Measurements from ENCODE around the gene GJD3. TPM values are rescaled to one million over a fixed set of nuclear protein-coding genes. Genes with fewer than 3 reads are reported as not detected.
"Not testable (repeated sequence)": the region's sequence is repeated elsewhere in the genome, so short reads cannot be mapped to it uniquely, and the experiment has no call there.

The GJD3 gene
- total and polyA plus RNA-seq, 8 donors: 0.18 to 3.6 (median 3.0) TPM; not detected in 5

GRCh38 chr17:40407460-40407859, 42.9 kb upstream of the GJD3 start:
- no peaks in the 10 kb centered on the region for H3K9me3 ChIP-seq
- TF ChIP-seq CTCF (IDR thresholded peaks at IDR 0.05): no peak
- no peaks in the 10 kb centered on the region for H3K4me1 ChIP-seq
- no peaks in the 10 kb centered on the region for H3K27me3 ChIP-seq
- intact Hi-C loops (cut with DNase I): no loop called here
- no peak overlapping the region for H3K4me3 ChIP-seq
- ATAC-seq (no peak), DNase-seq (no peak)
- H3K27ac ChIP-seq: no peak overlapping the region
- H3K36me3 ChIP-seq: peaks cover 0 to 17% of the 10 kb centered on the region in 2 donors

- no peaks in the 10 kb centered on the region for H3K27me3 ChIP-seq
- no peaks in the 10 kb centered on the region for H3K4me1 ChIP-seq
- no peak overlapping the region for H3K4me3 ChIP-seq
- intact Hi-C loops (cut with DNase I): no loop called here
- DNase-seq (no peak), ATAC-seq (no peak)
- no peak overlapping the region for H3K27ac ChIP-seq
- no peak for TF ChIP-seq CTCF (IDR thresholded peaks at IDR 0.05)
- no peaks in the 10 kb centered on the region for H3K9me3 ChIP-seq
- H3K36me3 ChIP-seq: peaks cover 0 to 7% of the 10 kb centered on the region in 2 donors
Observed at GRCh38 chr17:40404003-40404402, 39.5 kb upstream of the GJD3 start.

GRCh38 chr17:40402668-40403067, 38.1 kb upstream of the GJD3 start:
- intact Hi-C loops (cut with DNase I): no loop called here
- DNase-seq: no peak
- Histone ChIP-seq H3K27me3 (no peaks in the 10 kb centered on the region), H3K36me3 (peaks cover 0 to 7% of the 10 kb centered on the region in 2 donors), H3K4me3 (no peak overlapping the region), H3K27ac (no peak overlapping the region), H3K4me1 (no peaks in the 10 kb centered on the region), H3K9me3 (no peaks in the 10 kb centered on the region)
- TF ChIP-seq CTCF (IDR thresholded peaks at IDR 0.05): no peak
- ATAC-seq: no peak

- Histone ChIP-seq H3K36me3 (peaks cover 0 to 5% of the 10 kb centered on the region in 2 donors), H3K4me1 (no peaks in the 10 kb centered on the region), H3K4me3 (no peak overlapping the region), H3K9me3 (no peaks in the 10 kb centered on the region), H3K27ac (no peak overlapping the region), H3K27me3 (no peaks in the 10 kb centered on the region)
- ATAC-seq: peak; percentile 74
- peak; percentile 55 to 61 for TF ChIP-seq CTCF (IDR thresholded peaks at IDR 0.05)
- intact Hi-C loops (cut with DNase I): no loop called here
- DNase-seq: peak in 1 of 4 donors; percentile 67
Observed at GRCh38 chr17:40399185-40399584, 34.6 kb upstream of the GJD3 start.

- ATAC-seq; intact Hi-C loops (cut with DNase I): not testable (repeated sequence)
Observed at GRCh38 chr17:40386555-40386954, 22.0 kb upstream of the GJD3 start.

GRCh38 chr17:40382251-40382650, 17.7 kb upstream of the GJD3 start:
- no peak for DNase-seq
- Histone ChIP-seq H3K36me3 (no peaks in the 10 kb centered on the region), H3K9me3 (no peaks in the 10 kb centered on the region), H3K27me3 (no peaks in the 10 kb centered on the region), H3K4me3 (no peak overlapping the region), H3K4me1 (no peaks in the 10 kb centered on the region), H3K27ac (no peak overlapping the region)
- no peak for TF ChIP-seq CTCF (IDR thresholded peaks at IDR 0.05)
- no peak for ATAC-seq
- intact Hi-C loops (cut with DNase I): no loop called here

More at GRCh38 chr17:40386555-40386954, 22.0 kb upstream of the GJD3 start:
- H3K4me3 ChIP-seq, H3K27ac ChIP-seq, H3K9me3 ChIP-seq, H3K4me1 ChIP-seq, H3K27me3 ChIP-seq, DNase-seq: not testable (repeated sequence)
- peaks cover 0 to 20% of the 10 kb centered on the region in 2 donors for H3K36me3 ChIP-seq
